Naive B cell (primary cell): ENCODE results near the gene GHRL. TPM values are rescaled to one million over a fixed set of nuclear protein-coding genes. Genes with fewer than 3 reads are reported as not detected.

Experiments
- ATAC-seq, 2 donors: fragments of 150-1000 bp; cut with Tn5 transposase; 2 replicates each; pipeline ENCODE4 v1.10.0; 2021; ENCODE audit warnings: low read depth in 2 of 2, mild to moderate bottlenecking in 2 of 2, moderate library complexity in 2 of 2
- DNase-seq: peaks from one replicate; pipeline ENCODE4 v3.0.0; 2022
- H3K27ac Mint-ChIP-seq, 6 donors: one replicate each; pipeline ENCODE4 v1.8.0; 2020 to 2022; ENCODE audit warnings: mild to moderate bottlenecking in 6 of 6, mixed read lengths in 6 of 6, moderate library complexity in 5 of 6, inconsistent platforms in 2 of 6
- H3K27me3 Mint-ChIP-seq, 3 donors: one replicate each; pipeline ENCODE4 v1.8.0; 2021 to 2022; ENCODE audit warnings: mixed read lengths in 3 of 3, mild to moderate bottlenecking in 1 of 3
- H3K36me3 Mint-ChIP-seq, 2 donors: one replicate each; pipeline ENCODE4 v1.8.0; 2020 to 2022; ENCODE audit warnings: mixed read lengths in 2 of 2, inconsistent platforms in 1 of 2, mild to moderate bottlenecking in 1 of 2
- H3K4me1 Mint-ChIP-seq, 3 donors: one replicate each; pipeline ENCODE4 v1.8.0; 2020 to 2022; ENCODE audit warnings: mixed read lengths in 3 of 3, inconsistent platforms in 1 of 3, mild to moderate bottlenecking in 1 of 3, moderate library complexity in 1 of 3
- H3K4me3 Mint-ChIP-seq, 8 donors: one replicate each; pipeline ENCODE4 v1.8.0; 2020 to 2022; ENCODE audit warnings: mild to moderate bottlenecking in 8 of 8, mixed read lengths in 8 of 8, moderate library complexity in 8 of 8, inconsistent platforms in 2 of 8
- H3K9me3 Mint-ChIP-seq, 7 donors: one replicate each; pipeline ENCODE4 v1.8.0; 2020 to 2022; ENCODE audit warnings: mixed read lengths in 7 of 7, mild to moderate bottlenecking in 5 of 7, inconsistent platforms in 2 of 7, moderate library complexity in 1 of 7
- polyA plus RNA-seq, 6 donors: library from polyadenylated mRNA; unstranded; fragments of 300-500 nt; fragmentation: Illumina TruSeq; gene quantifications; one replicate each; pipeline ENCODE4 v1.2.3, GENCODE V29; 2021; ENCODE audit warnings: low read depth in 6 of 6

Gene GHRL
- polyA plus RNA-seq, 6 donors from 2014 or later = 1.8 to 4.9 (median 3.0) TPM; not detected in 1

DNA sequence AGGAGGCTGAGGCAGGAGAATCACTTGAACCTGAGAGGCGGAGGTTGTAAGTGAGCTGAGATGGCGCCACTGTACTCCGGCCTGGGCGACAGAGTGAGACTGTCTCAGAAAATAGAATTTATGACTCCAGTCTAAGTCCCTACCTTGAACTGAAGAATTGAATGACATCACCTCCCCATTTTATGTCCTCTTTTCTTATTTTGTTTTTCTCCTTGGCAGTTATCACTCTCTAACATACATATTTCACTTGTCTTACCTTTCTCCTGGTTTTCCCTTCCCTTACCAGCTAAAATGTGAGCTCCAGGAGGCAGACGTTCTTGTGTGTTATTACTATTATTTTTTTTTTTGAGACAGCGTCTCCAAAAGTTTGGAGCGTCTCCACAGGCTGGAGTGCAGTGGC is 36.9 kb downstream of the GHRL start:
- DNase-seq (no peak), ATAC-seq (no peak)
- Mint-ChIP-seq H3K27ac (peak overlapping the region in 2 of 6 donors; percentile 1 to 91), H3K4me1 (peaks cover 39 to 65% (median 53%) of the 10 kb centered on the region in 3 donors), H3K9me3 (no peaks in the 10 kb centered on the region), H3K36me3 (peaks cover 13 to 27% of the 10 kb centered on the region in 2 donors), H3K4me3 (peak overlapping the region in 2 of 8 donors; percentile 48 to 53), H3K27me3 (no peaks in the 10 kb centered on the region)

GRCh38 chr3:10253731-10254130 is 39.0 kb downstream of the GHRL start:
- Mint-ChIP-seq H3K27ac (no peak overlapping the region), H3K36me3 (peaks cover 7 to 16% of the 10 kb centered on the region in 2 donors), H3K4me3 (no peak overlapping the region)

GRCh38 chr3:10251006-10251405 is 41.7 kb downstream of the GHRL start:
- Mint-ChIP-seq H3K9me3 (peaks cover 0 to 5% (median 2%) of the 10 kb centered on the region in 7 donors), H3K27ac (peak overlapping the region in 3 of 6 donors; percentile 10 to 87 (median 16)), H3K27me3 (no peaks in the 10 kb centered on the region), H3K36me3 (peaks cover 7 to 8% of the 10 kb centered on the region in 2 donors), H3K4me3 (peak overlapping the region in 5 of 8 donors; percentile 0 to 96 (median 95)), H3K4me1 (peaks cover 50 to 73% (median 66%) of the 10 kb centered on the region in 3 donors)
- DNase-seq (no peak), ATAC-seq (no peak)

More at GRCh38 chr3:10253731-10254130, 39.0 kb downstream of the GHRL start:
- no peaks in the 10 kb centered on the region for H3K27me3 Mint-ChIP-seq
- DNase-seq (no peak), ATAC-seq (no peak)
- H3K4me1 Mint-ChIP-seq = peaks cover 49 to 75% (median 62%) of the 10 kb centered on the region in 3 donors
- no peaks in the 10 kb centered on the region for H3K9me3 Mint-ChIP-seq

- Mint-ChIP-seq H3K36me3 (peaks cover 13% of the 10 kb centered on the region in 2 donors), H3K27ac (peak overlapping the region in 3 of 6 donors; percentile 22 to 95 (median 91)), H3K4me3 (peak overlapping the region; percentile 92 to 98 (median 96)), H3K9me3 (peaks cover 0 to 14% (median 8%) of the 10 kb centered on the region in 7 donors), H3K4me1 (peaks cover 42 to 63% (median 60%) of the 10 kb centered on the region in 3 donors), H3K27me3 (no peaks in the 10 kb centered on the region)
- ATAC-seq (no peak), DNase-seq (no peak)
These were observed 42.9 kb downstream of the GHRL start for GRCh38 chr3:10249833-10250232.

DNA sequence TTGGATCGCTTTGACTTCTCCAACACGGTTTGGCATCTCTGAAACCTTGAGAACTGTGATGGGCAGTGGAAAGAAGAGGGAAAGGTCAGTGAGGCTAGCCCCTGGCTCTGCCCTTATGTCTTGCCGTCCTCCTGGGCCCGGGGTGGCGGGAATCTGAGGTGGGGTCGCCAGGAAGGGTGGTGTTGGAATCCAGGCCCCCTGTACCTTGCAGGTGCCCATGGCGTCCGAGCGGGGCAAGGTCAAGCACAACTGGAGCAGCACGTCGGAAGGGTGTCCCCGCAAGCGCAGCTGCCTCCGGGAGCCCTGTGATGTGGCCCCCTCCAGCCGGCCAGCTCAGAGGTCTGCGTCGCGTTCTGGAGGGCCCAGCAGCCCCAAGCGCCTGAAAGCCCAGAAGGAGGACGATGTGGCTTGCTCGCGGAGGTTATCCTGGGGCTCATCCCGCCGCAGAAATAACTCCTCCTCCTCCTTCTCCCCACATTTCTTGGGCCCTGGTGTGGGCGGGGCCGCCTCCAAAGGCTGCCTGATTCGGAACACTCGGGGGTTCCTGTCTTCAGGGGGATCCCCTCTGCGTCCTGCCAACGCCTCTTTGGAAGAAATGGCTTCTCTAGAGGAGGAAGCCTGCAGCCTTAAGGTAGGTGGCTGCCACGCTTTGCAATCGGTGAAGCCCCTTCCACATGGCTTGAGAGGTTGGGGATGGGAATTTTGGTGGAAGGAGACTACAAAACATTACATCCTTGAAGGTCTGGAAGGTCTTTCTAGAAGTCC is 43.6 kb downstream of the GHRL start:
- H3K27me3 Mint-ChIP-seq = no peaks in the 10 kb centered on the region
- H3K36me3 Mint-ChIP-seq = peaks cover 20% of the 10 kb centered on the region in 2 donors
- H3K4me1 Mint-ChIP-seq = peaks cover 35 to 56% (median 53%) of the 10 kb centered on the region in 3 donors

DNA sequence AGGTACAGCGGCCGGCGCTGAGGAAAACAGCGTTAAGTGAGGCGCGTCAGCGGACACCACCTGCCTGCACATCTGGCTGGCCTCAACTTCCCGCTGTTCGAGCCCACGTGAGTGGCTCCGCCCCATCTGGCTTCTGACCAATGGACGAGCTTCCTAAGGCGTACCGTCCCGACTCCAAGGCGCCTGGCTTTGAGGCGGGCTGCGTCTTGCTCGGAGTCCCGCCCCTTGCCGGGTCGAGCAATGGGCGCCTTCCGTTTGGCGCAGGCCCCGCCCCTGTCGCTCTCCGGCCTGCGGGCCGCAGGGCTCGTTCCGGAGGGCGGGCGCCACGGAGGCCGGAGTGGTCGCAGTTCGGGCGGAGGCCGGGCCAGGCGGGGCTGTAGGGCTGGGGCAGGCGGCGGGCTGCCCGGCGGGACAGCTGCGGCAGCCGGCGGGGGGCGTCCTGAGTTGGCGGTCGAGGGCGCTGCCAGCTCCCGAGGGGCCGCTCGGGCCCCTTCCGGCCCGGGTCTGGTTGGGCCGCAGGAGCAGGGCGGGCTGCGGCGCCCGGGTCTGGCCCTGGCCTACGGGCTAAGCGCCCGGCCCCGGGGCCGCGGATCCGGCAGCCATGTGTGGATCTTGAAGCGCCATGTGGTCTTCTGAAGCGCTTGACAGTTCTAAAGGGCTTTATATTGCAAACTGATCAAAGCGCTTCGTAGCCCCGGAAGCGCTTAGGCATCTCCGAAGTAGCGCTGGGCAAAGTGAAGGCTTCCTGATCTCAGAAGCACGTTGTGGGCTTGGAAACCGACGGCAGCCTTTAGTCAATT is 44.4 kb downstream of the GHRL start, which contains the start of gene TATDN2:
TSS of gene TATDN2 (plus strand) at position 276 of the 800 bp plus-strand sequence. CDS start 742 bp downstream, outside the sequence.
- peaks cover 0 to 20% (median 8%) of the 10 kb centered on the region in 7 donors for H3K9me3 Mint-ChIP-seq
- peak within 1 kb of the TSS; percentile 92 to 98 (median 96) for H3K4me3 Mint-ChIP-seq
- DNase-seq (peak; percentile 89), ATAC-seq (peak; percentile 93)
- H3K36me3 Mint-ChIP-seq = peaks cover 25% of the 10 kb centered on the region in 2 donors
- H3K27ac Mint-ChIP-seq = peak within 1 kb of the TSS; percentile 95 to 99 (median 96)
- peaks cover 31 to 50% (median 45%) of the 10 kb centered on the region in 3 donors for H3K4me1 Mint-ChIP-seq
- no peaks in the 10 kb centered on the region for H3K27me3 Mint-ChIP-seq

More for the DNA sequence above, 43.6 kb downstream of the GHRL start:
- ATAC-seq = no peak
- H3K9me3 Mint-ChIP-seq = peaks cover 0 to 20% (median 8%) of the 10 kb centered on the region in 7 donors
- H3K27ac Mint-ChIP-seq = peak overlapping the region; percentile 74 to 95 (median 90)
- H3K4me3 Mint-ChIP-seq = peak overlapping the region; percentile 92 to 98 (median 96)
- DNase-seq = peak; percentile 23

DNA sequence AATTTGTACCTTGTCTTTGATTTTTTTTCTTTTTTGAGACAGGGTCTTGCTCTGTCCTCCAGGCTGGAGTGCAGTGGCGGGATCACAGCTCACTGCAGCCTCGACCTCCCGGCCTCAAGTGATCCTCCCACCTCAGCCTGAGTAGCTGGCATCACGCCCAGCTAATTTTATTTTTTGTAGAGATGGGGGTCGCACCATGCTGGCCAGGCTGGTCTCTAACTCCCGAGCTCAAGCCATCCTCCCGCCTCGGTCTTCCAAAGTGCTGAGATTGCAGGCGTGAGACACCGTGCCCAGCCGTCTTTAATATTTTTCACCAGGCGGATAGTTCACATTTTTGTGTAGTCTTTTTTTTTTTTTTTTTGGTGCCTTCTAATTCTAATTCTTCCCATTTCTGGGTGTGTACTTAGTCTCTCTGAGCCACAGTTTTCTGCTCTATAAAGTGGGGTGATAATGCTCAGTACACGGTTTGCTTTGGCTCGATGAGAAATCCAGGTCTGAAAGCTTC is 45.0 kb downstream of the GHRL start:
- ATAC-seq = no peak
- Mint-ChIP-seq H3K4me1 (peaks cover 31 to 44% (median 40%) of the 10 kb centered on the region in 3 donors), H3K4me3 (peak overlapping the region; percentile 83 to 98 (median 94)), H3K27ac (peak overlapping the region; percentile 95 to 99 (median 96)), H3K36me3 (peaks cover 24 to 25% of the 10 kb centered on the region in 2 donors), H3K27me3 (no peaks in the 10 kb centered on the region), H3K9me3 (peaks cover 0 to 20% (median 8%) of the 10 kb centered on the region in 7 donors)
- DNase-seq = no peak

DNA sequence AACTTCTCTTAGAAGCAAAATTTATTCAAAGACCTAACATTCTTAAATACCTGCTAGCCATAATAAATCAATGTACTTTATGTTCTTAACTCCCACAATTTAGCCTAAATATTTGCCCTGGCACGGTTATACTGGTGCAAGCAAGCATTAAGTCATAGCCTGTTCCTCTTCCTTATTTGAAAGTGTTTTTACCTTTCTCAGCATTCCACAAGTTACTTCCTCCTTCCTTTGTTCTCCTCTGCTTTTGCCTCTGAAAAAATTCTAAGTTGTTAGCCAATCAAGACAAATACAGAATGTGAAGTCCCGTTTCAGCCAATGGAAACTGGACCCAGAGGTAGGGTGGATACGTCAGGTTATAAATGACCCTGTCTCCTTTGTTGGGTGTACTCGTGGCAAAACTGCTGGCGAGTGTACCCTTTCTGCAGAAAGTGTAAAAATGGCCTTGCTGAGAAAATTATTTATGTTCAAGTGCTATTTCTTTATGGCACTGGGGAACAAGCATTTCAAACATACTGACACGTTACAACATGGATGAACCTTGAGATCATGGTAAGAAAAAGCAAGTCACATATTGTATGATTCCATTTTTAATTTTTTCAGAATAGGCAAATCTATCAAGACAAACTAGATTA is 47.5 kb downstream of the GHRL start:
- peaks cover 0 to 20% (median 8%) of the 10 kb centered on the region in 7 donors for H3K9me3 Mint-ChIP-seq
- DNase-seq (no peak), ATAC-seq (no peak)
- H3K36me3 Mint-ChIP-seq = peaks cover 17 to 23% of the 10 kb centered on the region in 2 donors
- peak overlapping the region in 1 of 8 donors; percentile 30 for H3K4me3 Mint-ChIP-seq
- H3K4me1 Mint-ChIP-seq = peaks cover 19 to 33% (median 32%) of the 10 kb centered on the region in 3 donors
- no peak overlapping the region for H3K27ac Mint-ChIP-seq
- H3K27me3 Mint-ChIP-seq = no peaks in the 10 kb centered on the region

- H3K9me3 Mint-ChIP-seq = peaks cover 0 to 20% (median 8%) of the 10 kb centered on the region in 7 donors
- H3K36me3 Mint-ChIP-seq = peaks cover 22 to 26% of the 10 kb centered on the region in 2 donors
- DNase-seq (no peak), ATAC-seq (no peak)
- no peak overlapping the region for H3K4me3 Mint-ChIP-seq
- no peak overlapping the region for H3K27ac Mint-ChIP-seq
- peaks cover 10 to 21% (median 20%) of the 10 kb centered on the region in 3 donors for H3K4me1 Mint-ChIP-seq
- H3K27me3 Mint-ChIP-seq = no peaks in the 10 kb centered on the region
These were observed 48.7 kb downstream of the GHRL start for GRCh38 chr3:10244009-10244408.

GRCh38 chr3:10242182-10243065 is 50.3 kb downstream of the GHRL start:
- Mint-ChIP-seq H3K27ac (peak overlapping the region in 2 of 6 donors; percentile 56 to 58), H3K9me3 (peaks cover 0 to 20% (median 8%) of the 10 kb centered on the region in 7 donors), H3K4me1 (peaks cover 3 to 9% (median 6%) of the 10 kb centered on the region in 3 donors), H3K36me3 (peaks cover 27 to 34% of the 10 kb centered on the region in 2 donors), H3K4me3 (no peak overlapping the region), H3K27me3 (no peaks in the 10 kb centered on the region)
- ATAC-seq (no peak), DNase-seq (no peak)

DNA sequence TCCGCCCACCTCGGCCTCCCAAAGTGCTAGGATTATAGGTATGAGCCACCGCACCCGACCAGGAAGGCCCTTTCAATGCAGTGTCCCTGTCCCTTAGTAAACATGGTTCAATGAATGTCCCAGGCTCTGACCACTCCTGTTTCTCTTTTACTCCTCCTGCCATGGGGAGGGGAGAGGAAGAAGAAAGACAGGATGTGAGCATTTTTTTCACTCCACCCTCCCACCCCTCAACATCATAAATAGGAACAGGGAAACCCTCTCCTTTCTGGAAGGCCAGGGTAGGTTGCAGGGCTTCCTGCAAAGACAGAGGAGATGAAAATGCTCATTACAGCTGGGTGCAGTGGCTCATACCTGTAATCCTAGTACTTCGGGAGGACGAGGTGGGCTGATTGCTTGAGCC is 51.9 kb downstream of the GHRL start:
- Mint-ChIP-seq H3K36me3 (peaks cover 27 to 45% of the 10 kb centered on the region in 2 donors), H3K9me3 (peaks cover 0 to 16% (median 8%) of the 10 kb centered on the region in 7 donors), H3K4me3 (no peak overlapping the region), H3K4me1 (peaks cover 3 to 8% (median 6%) of the 10 kb centered on the region in 3 donors), H3K27me3 (no peaks in the 10 kb centered on the region), H3K27ac (no peak overlapping the region)
- ATAC-seq (no peak), DNase-seq (no peak)
